ENCODE measurements around the gene GPRIN1. TPM values are rescaled to one million over a fixed set of nuclear protein-coding genes. Genes with fewer than 3 reads are reported as not detected.

GPRIN1 gene
- total RNA-seq, 3 donors from 2014 or later: 0.64 to 1.2 (median 0.98) TPM

GRCh38 chr5:176578391-176578808, 31.6 kb downstream of the GPRIN1 start:
- Histone ChIP-seq H3K27ac (no peak overlapping the region), H3K9me3 (no peaks in the 10 kb centered on the region), H3K36me3 (no peaks in the 10 kb centered on the region), H3K27me3 (no peaks in the 10 kb centered on the region), H3K4me3 (no peak overlapping the region), H3K4me1 (no peaks in the 10 kb centered on the region)
- intact Hi-C loops (cut with DNase I; ENCODE audit: low total_unique reads): no loop called here
- peak; percentile 64 to 84 for DNase-seq (ENCODE audit: low spot score in 2 of 2)
- TF ChIP-seq POLR2A (IDR thresholded peaks at IDR 0.05) (no peak), CTCF (IDR thresholded peaks at IDR 0.05) (peak; percentile 67 to 79 (median 71))

- intact Hi-C loops (cut with DNase I; ENCODE audit: low total_unique reads): no loop called here
- DNase-seq (ENCODE audit: low spot score in 2 of 2): no peak
Observed at GRCh38 chr5:176577312-176578176, 32.4 kb downstream of the GPRIN1 start.

GRCh38 chr5:176575488-176576422, 34.2 kb downstream of the GPRIN1 start:
- DNase-seq (ENCODE audit: low spot score in 2 of 2): no peak
- no peaks in the 10 kb centered on the region for H3K9me3 ChIP-seq
- no peaks in the 10 kb centered on the region for H3K36me3 ChIP-seq
- H3K4me3 ChIP-seq: no peak overlapping the region
- TF ChIP-seq POLR2AphosphoS5 (IDR thresholded peaks at IDR 0.05) (no peak), CTCF (IDR thresholded peaks at IDR 0.05) (no peak), POLR2A (IDR thresholded peaks at IDR 0.05) (no peak)
- H3K27me3 ChIP-seq: no peaks in the 10 kb centered on the region
- no peaks in the 10 kb centered on the region for H3K4me1 ChIP-seq
- intact Hi-C loops (cut with DNase I; ENCODE audit: low total_unique reads): no loop called here
- H3K27ac ChIP-seq: no peak overlapping the region

More at GRCh38 chr5:176577312-176578176, 32.4 kb downstream of the GPRIN1 start:
- Histone ChIP-seq H3K27me3 (no peaks in the 10 kb centered on the region), H3K4me1 (no peaks in the 10 kb centered on the region), H3K4me3 (no peak overlapping the region), H3K9me3 (no peaks in the 10 kb centered on the region), H3K36me3 (no peaks in the 10 kb centered on the region), H3K27ac (no peak overlapping the region)
- no peak for TF ChIP-seq POLR2A (IDR thresholded peaks at IDR 0.05)

GRCh38 chr5:176575066-176575465, 34.9 kb downstream of the GPRIN1 start:
- no peak for DNase-seq (ENCODE audit: low spot score in 2 of 2)
- H3K4me1 ChIP-seq: no peaks in the 10 kb centered on the region
- intact Hi-C loops (cut with DNase I; ENCODE audit: low total_unique reads): no loop called here

GRCh38 chr5:176574297-176574591, 35.7 kb downstream of the GPRIN1 start:
- Histone ChIP-seq H3K27me3 (peaks cover 0 to 4% of the 10 kb centered on the region in 2 donors), H3K36me3 (no peaks in the 10 kb centered on the region), H3K27ac (no peak overlapping the region), H3K4me1 (no peaks in the 10 kb centered on the region), H3K9me3 (no peaks in the 10 kb centered on the region), H3K4me3 (no peak overlapping the region)
- intact Hi-C loops (cut with DNase I; ENCODE audit: low total_unique reads): no loop called here
- TF ChIP-seq POLR2AphosphoS5 (IDR thresholded peaks at IDR 0.05) (no peak), CTCF (IDR thresholded peaks at IDR 0.05) (no peak), POLR2A (IDR thresholded peaks at IDR 0.05) (no peak)
- DNase-seq (ENCODE audit: low spot score in 2 of 2): no peak

More at GRCh38 chr5:176575066-176575465, 34.9 kb downstream of the GPRIN1 start:
- no peak overlapping the region for H3K4me3 ChIP-seq
- H3K9me3 ChIP-seq: no peaks in the 10 kb centered on the region
- no peak for TF ChIP-seq CTCF (IDR thresholded peaks at IDR 0.05)
- no peak for TF ChIP-seq POLR2A (IDR thresholded peaks at IDR 0.05)
- no peak for TF ChIP-seq POLR2AphosphoS5 (IDR thresholded peaks at IDR 0.05)
- H3K27ac ChIP-seq: no peak overlapping the region
- H3K36me3 ChIP-seq: no peaks in the 10 kb centered on the region
- H3K27me3 ChIP-seq: peaks cover 0 to 4% of the 10 kb centered on the region in 2 donors

All from breast epithelium (tissue), 4 donors.